DND-41 (cell line): Measurements from ENCODE around the gene CHD9.

Experiments used
- ATAC-seq: fragments of 200-7000 bp; cut with Tn5 transposase; 3 replicates; pipeline ENCODE4 v1.9.1; 2021; ENCODE audit warnings: low read depth; ENCODE audit not compliant: insufficient read depth
- DNase-seq: peaks from one replicate; pipeline ENCODE4 v3.0.0-alpha.2; 2020
- H2AFZ ChIP-seq: 2 replicates; pipeline ENCODE4 v1.6.0; 2012; ENCODE audit warnings: low read depth, low read length
- H3K27ac ChIP-seq: 2 replicates; pipeline ENCODE4 v1.5.1; 2012; ENCODE audit warnings: low read length, inconsistent platforms
- H3K27me3 ChIP-seq: fragments of 200-600 bp; sonication (generic); 2 replicates; pipeline ENCODE4 v1.6.0; 2012; ENCODE audit warnings: low read length, mild to moderate bottlenecking, inconsistent platforms; ENCODE audit not compliant: insufficient read depth, poor library complexity
- H3K36me3 ChIP-seq: 2 replicates; pipeline ENCODE4 v1.5.1; 2012; ENCODE audit warnings: low read length, inconsistent platforms; ENCODE audit not compliant: insufficient read depth
- H3K4me1 ChIP-seq: 2 replicates; pipeline ENCODE4 v1.5.1; 2012; ENCODE audit warnings: mild to moderate bottlenecking, low read length; ENCODE audit not compliant: insufficient read depth
- H3K4me2 ChIP-seq: 2 replicates; pipeline ENCODE4 v1.6.0; 2012; ENCODE audit warnings: mild to moderate bottlenecking, moderate library complexity, low read length, inconsistent platforms; ENCODE audit not compliant: insufficient read depth
- H3K4me3 ChIP-seq, 2 experiments: fragments of 200-600 bp in 1 of 2; shearing (Covaris generic) in 1 of 2; 2 replicates each; pipeline ENCODE4 v1.5.1; 2012 to 2016; ENCODE audit warnings: inconsistent platforms in 2 of 2, low read length in 2 of 2, mild to moderate bottlenecking in 2 of 2, low read depth in 1 of 2, moderate library complexity in 1 of 2
- H3K79me2 ChIP-seq: 2 replicates; pipeline ENCODE4 v1.6.0; 2012; ENCODE audit warnings: low read length, inconsistent platforms; ENCODE audit not compliant: insufficient read depth
- H3K9ac ChIP-seq: 2 replicates; pipeline ENCODE4 v1.6.0; 2012; ENCODE audit warnings: low read depth, mild to moderate bottlenecking, inconsistent platforms, low read length, moderate library complexity
- H3K9me3 ChIP-seq: 2 replicates; pipeline ENCODE4 v1.5.1; 2012; ENCODE audit warnings: low read length, moderate library complexity, mild to moderate bottlenecking, inconsistent platforms; ENCODE audit not compliant: insufficient read depth, severe bottlenecking
- H4K20me1 ChIP-seq: 2 replicates; pipeline ENCODE4 v1.6.0; 2012; ENCODE audit warnings: low read length; ENCODE audit not compliant: insufficient read depth
- CTCF ChIP-seq: IDR thresholded peaks from 2 replicates; pipeline ENCODE4 v1.5.1; 2012; ENCODE audit warnings: borderline replicate concordance, low read length, moderate library complexity, mild to moderate bottlenecking; ENCODE audit not compliant: poor library complexity, severe bottlenecking; ENCODE audit errors: extremely low read depth
- EZH2 ChIP-seq: IDR thresholded peaks from 3 replicates; pipeline ENCODE4 v1.6.1; 2012; ENCODE audit warnings: borderline replicate concordance, low read depth, mild to moderate bottlenecking, moderate library complexity, low read length, inconsistent platforms; ENCODE audit not compliant: severe bottlenecking

Gene CHD9

GRCh38 chr16:53130159-53131049 lies 75.6 kb downstream of the CHD9 start:
- H3K27ac ChIP-seq = peak overlapping the region; percentile 74
- H3K4me3 ChIP-seq = peak overlapping the region; percentile 28 to 85; a peak in 3 of 4 replicates
- ATAC-seq (peak; percentile 90), DNase-seq (peak; percentile 97)
- peaks cover 21% of the 10 kb centered on the region for H3K4me1 ChIP-seq
- no peaks in the 10 kb centered on the region for H3K9me3 ChIP-seq
- peak overlapping the region; percentile 81 for H2AFZ ChIP-seq
- peak overlapping the region; percentile 88 for H3K4me2 ChIP-seq
- H3K27me3 ChIP-seq = no peaks in the 10 kb centered on the region
- H3K79me2 ChIP-seq = peaks cover 42% of the 10 kb centered on the region
- TF ChIP-seq EZH2 (no peak), CTCF (peak; percentile 57)
- 0 out of 2 replicates have a peak, but pooled peaks cover 4% of the 10 kb centered on the region for H3K36me3 ChIP-seq
- H3K9ac ChIP-seq = peak overlapping the region; percentile 80
- peaks cover 11% of the 10 kb centered on the region for H4K20me1 ChIP-seq

DNA sequence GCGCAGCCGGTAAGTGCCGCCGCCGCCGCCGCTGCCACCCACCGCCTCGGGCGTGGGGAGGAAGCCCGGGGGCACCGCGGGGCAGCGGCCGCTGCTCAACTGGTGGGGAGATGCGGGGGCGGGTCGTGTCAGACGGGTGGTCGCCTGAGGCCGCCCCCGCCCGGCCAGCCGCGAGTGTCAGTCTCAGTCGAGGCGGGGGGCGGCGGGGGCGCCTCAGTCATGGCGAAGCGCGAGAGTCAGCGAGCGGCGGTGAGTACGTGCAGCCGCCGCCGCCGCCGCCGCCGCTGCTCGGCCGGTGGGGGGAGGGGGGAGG lies 76.2 kb downstream of the CHD9 start:
- 0 out of 2 replicates have a peak, but pooled peaks cover 4% of the 10 kb centered on the region for H3K36me3 ChIP-seq

GRCh38 chr16:53131363-53132071 lies 76.7 kb downstream of the CHD9 start:
- Histone ChIP-seq H3K27ac (peak overlapping the region; percentile 74), H3K36me3 (0 out of 2 replicates have a peak, but pooled peaks cover 4% of the 10 kb centered on the region), H3K79me2 (peaks cover 48% of the 10 kb centered on the region)

More for the DNA sequence above, 76.2 kb downstream of the CHD9 start:
- DNase-seq (no peak), ATAC-seq (peak; percentile 3; the same call in 2 of the 3 replicates)
- Histone ChIP-seq H3K9ac (peak overlapping the region; percentile 80), H3K27ac (peak overlapping the region; percentile 66), H3K79me2 (peaks cover 47% of the 10 kb centered on the region), H3K9me3 (no peaks in the 10 kb centered on the region), H3K27me3 (no peaks in the 10 kb centered on the region), H3K4me1 (peaks cover 21% of the 10 kb centered on the region), H3K4me3 (peak overlapping the region; percentile 28 to 85; a peak in 3 of 4 replicates), H2AFZ (peak overlapping the region; percentile 60), H4K20me1 (peaks cover 11% of the 10 kb centered on the region), H3K4me2 (peak overlapping the region; percentile 53)
- TF ChIP-seq CTCF (no peak), EZH2 (no peak)

More at GRCh38 chr16:53131363-53132071, 76.7 kb downstream of the CHD9 start:
- H3K4me3 ChIP-seq = peak overlapping the region; percentile 52 to 85
- TF ChIP-seq CTCF = no peak
- TF ChIP-seq EZH2 = no peak
- H3K9me3 ChIP-seq = no peaks in the 10 kb centered on the region
- peaks cover 11% of the 10 kb centered on the region for H4K20me1 ChIP-seq
- H2AFZ ChIP-seq = peak overlapping the region; percentile 78
- peak overlapping the region; percentile 80 for H3K9ac ChIP-seq
- peak; percentile 52 for DNase-seq
- H3K4me1 ChIP-seq = peaks cover 21% of the 10 kb centered on the region
- H3K27me3 ChIP-seq = no peaks in the 10 kb centered on the region
- H3K4me2 ChIP-seq = peak overlapping the region; percentile 99
- peak; percentile 15 for ATAC-seq
